HAP-1 (cell line): ENCODE data around the gene EXOSC10.
"Not testable (repeated sequence)": the region's sequence is repeated elsewhere in the genome, so short reads cannot be mapped to it uniquely, and the experiment has no call there.

Experiments
- DNase-seq, 2 experiments: peaks; one replicate each; pipeline ENCODE4 v3.0.0-alpha.2; 2016 to 2020; ENCODE audit warnings: low spot score in 2 of 2
- H3K27me3 ChIP-seq: fragments of 250-450 bp; sonication (Bioruptor Pico); 2 replicates; pipeline ENCODE4 v1.5.1; 2020; ENCODE audit warnings: low read depth, mild to moderate bottlenecking, moderate library complexity
- H3K36me3 ChIP-seq: fragments of 250-450 bp; sonication (Bioruptor Pico); replicated peaks from 2 replicates; pipeline ENCODE4 v1.5.1; 2020; ENCODE audit warnings: mild to moderate bottlenecking
- H3K4me1 ChIP-seq: fragments of 250-450 bp; sonication (Bioruptor Pico); 2 replicates; pipeline ENCODE4 v1.5.1; 2020; ENCODE audit warnings: mild to moderate bottlenecking
- H3K4me3 ChIP-seq: fragments of 250-450 bp; sonication (Bioruptor Pico); 2 replicates; pipeline ENCODE4 v1.5.1; 2020; ENCODE audit warnings: mild to moderate bottlenecking, moderate library complexity
- H3K9me3 ChIP-seq: fragments of 250-450 bp; sonication (Bioruptor Pico); 2 replicates; pipeline ENCODE4 v1.5.1; 2020; ENCODE audit warnings: mild to moderate bottlenecking, moderate library complexity
- in situ Hi-C: fragments of 300-500 bp; cut with MboI; formaldehyde crosslinking; loops from 3 replicates; pipeline ENCODE4 v1.14.3; 2020; ENCODE audit warnings: low sequenced_read_pairs, inconsistent platforms, mixed read lengths

Gene EXOSC10

DNA sequence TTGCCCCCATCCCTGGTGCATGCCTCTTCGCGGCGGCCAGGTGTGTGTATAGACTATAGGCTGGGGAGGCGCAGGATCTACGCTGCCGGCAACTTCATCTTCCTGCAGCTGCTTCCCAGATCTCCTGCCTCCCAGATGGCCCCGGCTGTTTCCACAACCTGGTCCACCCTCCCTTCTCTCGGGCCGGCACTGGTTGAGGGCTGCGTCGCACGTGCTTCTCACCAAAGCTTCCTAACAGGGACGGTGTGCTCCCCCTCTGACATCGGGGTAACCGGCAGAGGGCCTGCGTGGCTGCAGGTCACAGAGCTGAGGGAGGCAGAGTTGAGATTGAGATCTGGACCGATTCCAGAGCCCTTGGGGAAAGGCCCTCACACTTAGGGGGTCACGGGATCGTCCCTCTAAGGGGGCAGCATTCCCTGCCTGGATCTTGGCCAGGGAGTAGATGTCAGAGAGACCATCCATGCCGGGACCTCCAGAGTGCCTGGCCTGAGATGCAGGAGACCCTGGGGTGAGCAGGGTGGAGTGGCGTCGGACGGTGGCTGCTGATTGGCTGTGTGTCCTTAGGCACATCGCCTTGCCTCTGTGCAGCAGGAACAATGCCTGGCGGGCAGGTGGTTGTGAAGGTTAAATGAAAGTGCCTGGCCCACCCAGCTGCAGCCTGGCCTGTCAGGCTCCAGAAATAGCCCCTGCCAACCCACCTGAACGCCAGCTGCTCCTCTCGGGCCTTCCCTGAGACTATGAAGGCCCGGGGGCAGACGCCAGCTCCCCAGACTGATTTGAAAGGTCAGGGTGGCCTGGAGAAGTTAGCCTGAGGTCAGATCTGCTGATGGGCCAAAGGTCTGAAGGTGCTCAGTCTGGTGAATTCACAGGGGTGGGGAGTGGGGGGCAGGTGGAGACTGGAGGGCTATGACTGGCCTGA lies 46.6 kb downstream of the EXOSC10 start:
- Histone ChIP-seq H3K4me3 (no peak overlapping the region), H3K9me3 (no peaks in the 10 kb centered on the region), H3K27me3 (no peaks in the 10 kb centered on the region), H3K4me1 (peaks cover 22% of the 10 kb centered on the region), H3K36me3 (peaks cover 34% of the 10 kb centered on the region)
- in situ Hi-C loops = loop anchor here (10.0 kb wide), 1 partner anchor 582 kb away; no protein-coding TSS in a partner anchor
- peak in 1 of 2 experiments; percentile 52 for DNase-seq

DNA sequence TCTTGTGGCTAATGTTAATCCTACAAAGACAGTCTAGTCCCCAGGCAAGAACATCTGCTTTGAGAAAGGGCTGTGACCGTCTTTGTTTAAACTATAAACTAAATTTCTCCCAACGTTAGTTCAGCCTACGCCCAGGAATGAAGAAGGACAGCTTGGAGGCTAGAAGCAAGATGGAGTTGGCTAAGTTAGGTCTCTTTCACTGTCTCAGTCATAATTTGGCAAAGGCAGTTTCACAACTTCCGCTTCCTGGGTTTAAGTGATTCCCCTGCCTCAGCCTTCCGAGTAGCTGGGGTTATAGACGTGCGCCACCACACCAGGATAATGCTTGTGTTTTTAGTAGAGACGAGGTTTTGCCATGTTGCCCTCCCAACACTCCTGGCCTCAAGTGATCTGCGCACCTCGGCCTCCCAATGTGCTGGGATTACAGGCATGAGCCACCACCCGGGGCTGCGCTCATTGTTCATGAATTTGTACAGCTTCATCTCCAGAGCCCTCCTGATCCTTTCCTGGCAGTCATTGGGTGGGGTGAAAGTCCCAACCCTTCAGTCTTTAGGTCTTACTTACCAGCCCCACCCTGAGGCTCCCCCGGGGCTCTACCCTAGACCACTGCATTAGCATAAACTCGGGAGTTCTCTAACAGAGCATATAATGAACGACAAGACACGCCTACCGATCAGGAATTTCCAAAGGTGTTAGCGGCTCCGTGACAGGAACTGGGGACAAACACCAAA lies 47.7 kb downstream of the EXOSC10 start:
- peak; percentile 62 to 72 for DNase-seq
- in situ Hi-C loops = loop anchor here (10.0 kb wide), 1 partner anchor 583 kb away; no protein-coding TSS in a partner anchor

DNA sequence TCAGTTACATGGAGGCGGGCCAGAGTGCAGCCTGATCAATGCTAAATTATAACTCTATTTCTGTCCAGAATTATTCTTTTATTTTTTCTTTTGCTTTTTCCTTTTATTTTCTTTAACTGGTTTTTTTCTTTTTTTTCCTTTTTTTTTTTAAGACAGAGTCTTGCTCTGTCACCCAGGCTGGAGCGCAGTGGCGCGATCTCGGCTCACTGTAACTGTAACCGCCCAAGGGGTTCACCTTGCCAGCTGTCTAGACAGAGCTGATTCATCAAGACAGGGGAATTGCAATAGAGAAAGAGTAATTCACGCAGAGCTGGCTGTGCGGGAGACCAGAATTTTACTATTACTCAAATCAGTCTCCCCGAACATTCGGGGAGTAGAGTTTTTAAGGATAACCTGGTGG lies 48.5 kb downstream of the EXOSC10 start:
- H3K4me3 ChIP-seq = not testable (repeated sequence)
- in situ Hi-C loops = loop anchor here (10.0 kb wide), 1 partner anchor 584 kb away; no protein-coding TSS in a partner anchor

More for the DNA sequence above, 47.7 kb downstream of the EXOSC10 start:
- Histone ChIP-seq H3K27me3 (no peaks in the 10 kb centered on the region), H3K4me1 (peaks cover 19% of the 10 kb centered on the region), H3K36me3 (peaks cover 26% of the 10 kb centered on the region), H3K9me3 (no peaks in the 10 kb centered on the region), H3K4me3 (no peak overlapping the region)

DNA sequence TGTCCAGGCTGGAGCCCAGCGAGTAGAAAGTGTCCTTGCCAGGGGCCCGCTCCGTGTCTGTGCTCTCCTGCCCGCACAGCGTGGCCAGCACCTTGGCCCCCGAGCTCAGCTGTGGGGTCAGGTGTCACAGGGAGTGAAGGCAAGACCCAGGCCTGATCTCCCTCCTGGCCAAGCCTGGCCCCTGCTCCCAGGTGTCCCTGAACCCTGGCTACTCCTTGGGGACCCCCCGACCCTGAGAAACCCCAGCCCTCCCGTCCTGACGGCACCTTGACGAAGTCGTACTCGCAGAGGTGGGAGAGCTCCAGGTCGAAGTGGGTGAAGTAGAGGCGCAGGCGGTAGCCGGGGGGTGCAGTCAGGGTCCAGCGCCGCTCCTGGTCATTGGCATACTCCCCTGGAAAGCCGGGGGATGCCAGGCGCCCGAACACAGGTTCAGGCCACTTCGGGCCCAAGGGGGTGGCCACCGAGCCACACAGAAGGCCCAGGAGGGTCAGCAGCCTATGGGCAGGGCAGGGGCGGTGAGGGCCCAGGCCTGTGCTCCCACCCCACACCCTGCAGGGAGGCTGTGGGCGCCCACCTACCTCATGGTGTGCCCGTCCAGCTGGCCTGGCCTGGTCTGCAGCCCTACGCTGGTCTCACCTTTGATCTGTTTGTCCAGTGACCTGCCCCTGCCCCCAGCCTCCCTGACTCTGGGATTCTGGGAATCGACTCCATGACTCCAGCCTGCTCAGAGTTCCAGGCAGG lies 52.9 kb downstream of the EXOSC10 start, which contains the start of gene MASP2:
Gene MASP2, minus strand, starts transcription at position 615 of the 741 bp plus-strand sequence. Its CDS starts 32 bp downstream, at position 583.
- Histone ChIP-seq H3K27me3 (no peaks in the 10 kb centered on the region), H3K4me1 (peaks cover 5% of the 10 kb centered on the region), H3K36me3 (no peaks in the 10 kb centered on the region), H3K9me3 (no peaks in the 10 kb centered on the region), H3K4me3 (no peak within 1 kb of the TSS)
- no peak for DNase-seq
- in situ Hi-C loops = no loop called here

More for the DNA sequence above, 48.5 kb downstream of the EXOSC10 start:
- H3K4me1 ChIP-seq = peaks cover 19% of the 10 kb centered on the region
- peaks cover 18% of the 10 kb centered on the region for H3K36me3 ChIP-seq
- H3K27me3 ChIP-seq, H3K9me3 ChIP-seq, DNase-seq: not testable (repeated sequence)

DNA sequence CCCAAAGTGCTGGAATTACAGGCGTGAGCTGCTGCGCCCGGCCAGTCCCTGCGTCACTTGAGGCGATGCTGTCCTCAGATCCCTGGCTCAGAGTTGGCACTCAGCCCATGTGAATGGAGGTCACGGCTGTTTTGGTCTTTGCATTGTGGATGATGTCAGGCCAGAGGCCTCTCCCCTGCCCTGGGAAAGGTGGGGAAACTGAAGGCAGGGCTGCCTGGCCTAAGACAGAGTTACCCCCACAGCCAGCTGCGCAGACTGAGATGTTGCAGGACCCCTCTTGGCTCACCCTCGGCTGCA lies 53.5 kb downstream of the EXOSC10 start:
- Histone ChIP-seq H3K36me3 (no peaks in the 10 kb centered on the region), H3K4me1 (no peaks in the 10 kb centered on the region), H3K27me3 (no peaks in the 10 kb centered on the region), H3K4me3 (no peak overlapping the region), H3K9me3 (no peaks in the 10 kb centered on the region)
- in situ Hi-C loops = no loop called here
- DNase-seq = no peak

DNA sequence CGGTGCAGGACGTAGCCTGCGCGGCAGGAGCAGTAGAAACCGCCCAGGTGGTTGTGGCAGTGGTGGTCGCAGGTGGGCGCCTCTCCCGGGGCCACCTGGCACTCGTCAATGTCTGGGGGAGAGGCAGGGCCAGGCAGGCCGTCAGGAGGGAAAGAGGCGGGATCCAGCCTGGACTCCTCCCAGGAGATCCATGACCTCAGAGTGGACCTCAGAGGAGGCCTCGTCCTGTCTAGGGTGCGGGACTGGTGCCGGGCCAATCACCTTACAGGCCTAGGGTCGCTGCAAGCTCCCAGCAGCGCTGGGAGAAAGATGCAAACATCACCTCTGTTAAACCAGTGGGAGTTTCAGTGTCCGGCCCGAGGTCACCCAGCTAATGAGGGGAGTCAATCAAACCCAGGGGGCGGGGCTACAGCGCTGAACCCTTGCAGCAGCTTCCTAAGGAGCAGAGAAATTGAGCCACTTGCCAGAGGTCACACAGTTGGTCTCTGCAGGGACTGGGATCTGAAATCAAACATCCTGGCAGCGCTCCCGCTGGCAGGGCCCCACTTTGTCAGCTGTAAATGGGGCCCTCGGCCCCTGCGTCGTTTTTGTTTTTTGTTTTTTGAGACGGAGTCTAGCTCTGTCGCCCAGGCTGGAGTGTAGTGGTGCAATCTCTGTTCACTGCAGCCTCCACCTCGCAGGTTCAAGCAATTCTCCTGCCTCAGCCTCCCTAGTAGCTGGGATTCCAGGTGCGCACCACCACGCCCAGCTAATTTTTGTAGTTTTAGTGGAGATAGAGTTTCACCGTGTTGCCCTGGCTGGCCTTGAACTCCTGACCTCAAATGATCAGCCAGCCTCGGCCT lies 54.0 kb downstream of the EXOSC10 start:
- no peaks in the 10 kb centered on the region for H3K4me1 ChIP-seq
- H3K9me3 ChIP-seq = no peaks in the 10 kb centered on the region
- no peaks in the 10 kb centered on the region for H3K27me3 ChIP-seq
- no peak overlapping the region for H3K4me3 ChIP-seq
- peak in 1 of 2 experiments; percentile 46 for DNase-seq
- H3K36me3 ChIP-seq = no peaks in the 10 kb centered on the region
- in situ Hi-C loops = no loop called here

DNA sequence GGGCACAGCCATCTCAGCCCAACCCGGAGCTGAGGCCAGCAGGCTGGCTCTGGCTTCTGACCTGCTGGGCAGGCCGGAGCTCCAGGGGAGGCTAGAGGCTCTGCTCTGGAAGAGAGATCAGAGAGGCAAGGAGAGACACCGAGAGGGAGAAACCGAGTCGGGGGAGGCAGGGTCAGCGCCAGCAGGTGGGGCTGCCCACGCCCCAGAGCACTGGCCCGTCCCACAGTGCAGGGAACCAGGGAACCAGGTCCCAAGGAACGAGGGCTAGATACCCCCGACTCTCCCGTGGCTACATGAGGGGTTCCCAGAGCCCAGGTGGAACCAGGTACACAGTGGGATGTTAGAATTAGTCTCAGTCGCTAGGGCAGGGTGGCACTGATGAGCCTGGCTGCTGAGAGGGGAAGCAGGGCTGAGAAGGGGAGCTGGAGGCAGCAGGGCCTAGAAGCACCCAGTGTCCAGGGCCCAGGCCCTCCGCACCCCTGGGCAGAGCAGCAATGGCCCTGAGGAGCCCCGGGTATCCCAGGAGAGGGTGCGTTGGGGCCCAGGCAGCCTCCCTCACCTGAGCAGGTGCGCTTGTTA lies 54.7 kb downstream of the EXOSC10 start:
- no peaks in the 10 kb centered on the region for H3K9me3 ChIP-seq
- in situ Hi-C loops = no loop called here
- H3K4me3 ChIP-seq = no peak overlapping the region
- no peaks in the 10 kb centered on the region for H3K4me1 ChIP-seq
- no peaks in the 10 kb centered on the region for H3K27me3 ChIP-seq
- no peak for DNase-seq
- H3K36me3 ChIP-seq = no peaks in the 10 kb centered on the region

DNA sequence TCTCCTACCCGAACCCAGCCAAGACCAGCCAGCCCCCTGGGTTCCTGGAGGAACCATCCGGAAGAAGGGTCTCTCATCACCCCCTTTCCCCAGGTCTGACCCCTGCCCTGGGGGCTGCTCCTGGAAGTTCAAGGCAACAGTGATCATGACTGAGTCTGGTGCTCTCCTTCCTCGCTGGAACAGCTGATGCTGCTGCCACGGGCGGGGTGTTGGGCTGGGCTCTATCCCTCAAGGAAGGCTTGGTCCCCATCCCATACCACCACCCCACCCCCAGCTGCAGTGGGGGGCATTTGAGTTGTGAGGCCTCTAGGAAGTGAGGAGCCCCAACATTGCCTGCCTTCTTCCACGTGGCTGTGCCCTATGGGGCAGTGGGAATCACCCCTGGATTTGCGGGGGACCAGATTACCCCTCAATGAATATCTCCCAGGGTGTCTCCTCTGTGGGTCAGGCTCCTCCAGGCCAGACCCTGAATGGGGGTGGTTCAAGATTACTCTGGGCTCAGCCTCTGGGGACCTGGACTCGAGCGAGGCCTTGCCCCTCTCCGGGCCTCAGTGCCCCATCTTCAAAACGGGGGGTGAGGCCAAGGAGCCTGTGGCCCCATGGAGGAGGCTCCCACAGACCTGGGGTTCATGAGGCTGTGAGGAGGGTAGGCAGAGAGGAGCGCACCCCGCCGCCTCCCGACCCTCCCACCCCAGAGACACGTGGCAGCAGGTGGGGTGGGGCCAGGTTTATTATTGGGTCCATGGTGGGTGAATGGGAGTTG lies 55.4 kb downstream of the EXOSC10 start:
- H3K4me3 ChIP-seq = no peak overlapping the region
- no peak for DNase-seq
- H3K36me3 ChIP-seq = no peaks in the 10 kb centered on the region
- in situ Hi-C loops = no loop called here
- H3K27me3 ChIP-seq = no peaks in the 10 kb centered on the region
- H3K4me1 ChIP-seq = no peaks in the 10 kb centered on the region
- no peaks in the 10 kb centered on the region for H3K9me3 ChIP-seq

DNA sequence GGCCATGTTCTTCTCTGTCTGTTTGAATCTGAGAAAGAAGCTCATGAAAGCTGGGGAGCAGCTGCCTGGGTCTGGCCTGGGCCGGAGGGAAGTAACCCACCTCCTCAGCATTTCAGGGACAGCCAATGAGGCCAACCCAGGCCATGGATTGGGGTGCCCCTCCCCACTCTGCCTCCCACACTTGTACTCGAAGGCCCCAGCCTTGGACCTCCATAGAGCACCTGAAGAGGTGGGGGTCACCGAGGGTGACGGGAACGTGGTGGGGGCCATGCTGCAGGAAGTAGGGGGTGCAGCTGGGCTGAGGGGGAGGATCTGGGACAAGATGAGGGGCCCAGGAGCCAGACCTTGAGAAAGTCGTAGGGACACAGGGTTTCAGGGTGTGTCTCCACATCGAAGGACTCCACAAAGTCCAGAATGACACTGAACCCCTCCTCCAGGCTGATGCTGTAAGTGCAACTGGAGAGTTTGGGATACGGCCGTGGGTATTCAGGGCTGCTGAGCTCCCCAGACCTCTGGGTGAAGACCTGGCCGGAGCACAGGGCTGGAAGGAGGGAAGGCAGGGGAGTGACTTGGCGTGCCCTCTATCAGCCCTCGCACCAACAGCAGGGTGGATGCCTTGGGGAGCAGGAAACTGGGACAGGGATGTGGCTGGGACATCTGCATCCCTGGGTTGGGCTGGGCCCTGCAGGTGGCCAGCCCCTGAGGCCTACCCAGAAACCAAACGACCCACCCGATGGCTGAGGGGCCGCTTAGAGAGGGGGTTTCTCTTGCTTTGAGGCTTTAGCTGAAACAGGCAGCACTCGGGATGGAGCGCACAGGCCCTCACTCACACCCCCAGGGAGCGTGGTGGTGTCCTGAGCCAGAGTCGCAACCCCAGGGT lies 56.4 kb downstream of the EXOSC10 start:
- Histone ChIP-seq H3K27me3 (no peaks in the 10 kb centered on the region), H3K4me1 (no peaks in the 10 kb centered on the region), H3K4me3 (no peak overlapping the region), H3K9me3 (no peaks in the 10 kb centered on the region), H3K36me3 (no peaks in the 10 kb centered on the region)
- no peak for DNase-seq
- in situ Hi-C loops = no loop called here

DNA sequence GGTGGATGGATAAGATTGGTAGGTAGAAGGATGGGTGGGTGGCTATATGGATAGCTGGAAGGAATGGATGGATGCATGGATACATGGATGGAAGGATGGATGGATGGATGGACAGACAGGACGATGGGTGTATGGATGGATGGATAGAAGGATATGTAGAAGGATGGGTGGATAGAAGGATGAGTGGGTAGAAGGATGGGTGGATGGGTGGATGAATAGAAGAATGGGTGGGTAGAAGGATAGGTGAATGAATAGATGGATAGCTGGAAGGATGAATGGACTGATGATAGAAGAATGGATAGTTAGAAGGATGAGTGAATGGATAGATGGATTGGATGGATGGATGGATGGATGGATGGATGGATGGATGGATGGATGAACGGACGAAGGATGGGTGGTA lies 57.6 kb downstream of the EXOSC10 start:
- in situ Hi-C loops = no loop called here
- DNase-seq = no peak

DNA sequence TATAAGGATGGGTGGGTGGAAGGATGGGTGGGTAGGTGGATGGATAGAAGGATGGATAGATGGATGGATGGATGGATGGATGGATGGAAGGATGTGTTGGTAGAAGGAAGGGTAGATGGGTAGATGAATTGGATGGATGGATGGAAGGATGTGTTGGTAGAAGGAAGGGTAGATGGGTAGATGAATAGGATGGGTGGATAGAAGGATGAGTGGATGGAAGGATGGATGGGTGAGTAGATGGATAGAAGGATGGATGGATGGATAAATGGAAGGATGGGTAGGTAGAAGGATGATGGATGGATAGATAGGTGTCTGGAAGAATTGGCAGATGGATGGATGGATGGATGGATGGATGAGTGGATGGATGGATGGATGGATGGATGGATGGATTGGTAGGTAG lies 58.6 kb downstream of the EXOSC10 start:
- Histone ChIP-seq H3K9me3 (no peaks in the 10 kb centered on the region), H3K36me3 (no peaks in the 10 kb centered on the region), H3K4me3 (no peak overlapping the region), H3K27me3 (no peaks in the 10 kb centered on the region), H3K4me1 (no peaks in the 10 kb centered on the region)
- DNase-seq = no peak
- in situ Hi-C loops = no loop called here

More for the DNA sequence above, 57.6 kb downstream of the EXOSC10 start:
- Histone ChIP-seq H3K4me1 (no peaks in the 10 kb centered on the region), H3K9me3 (no peaks in the 10 kb centered on the region), H3K4me3 (no peak overlapping the region), H3K27me3 (no peaks in the 10 kb centered on the region), H3K36me3 (no peaks in the 10 kb centered on the region)
